Cardiac muscle cell (in vitro differentiated cells and primary cell): ENCODE data around the gene CDT1. TPM values are rescaled to one million over a fixed set of nuclear protein-coding genes. Genes with fewer than 3 reads are reported as not detected.
"Not testable (repeated sequence)": the region's sequence is repeated elsewhere in the genome, so short reads cannot be mapped to it uniquely, and the experiment has no call there.

Experiments
- DNase-seq, 2 donors: peaks; one replicate each; pipeline versions ENCODE4 v3.0.0 to v3.0.0-alpha.2; 2010 to 2017; ENCODE audit warnings: low read depth in 1 of 2, low spot score in 1 of 2
- H3K27ac ChIP-seq: fragments of 200-600 bp; sonication (generic); 2 replicates; pipeline ENCODE4 v1.5.1; 2016
- H3K27me3 ChIP-seq: fragments of 200-600 bp; sonication (generic); 2 replicates; pipeline ENCODE4 v1.6.0; 2016; ENCODE audit warnings: control low read depth
- H3K36me3 ChIP-seq: fragments of 200-600 bp; sonication (generic); 2 replicates; pipeline ENCODE4 v1.5.1; 2016; ENCODE audit warnings: control low read depth
- H3K4me1 ChIP-seq: fragments of 200-600 bp; sonication (generic); 2 replicates; pipeline ENCODE4 v1.8.1; 2017; ENCODE audit warnings: low read depth, mild to moderate bottlenecking, mixed run types
- H3K4me3 ChIP-seq: fragments of 200-600 bp; sonication (generic); 2 replicates; pipeline ENCODE4 v1.5.1; 2016; ENCODE audit warnings: mild to moderate bottlenecking
- H3K9me3 ChIP-seq: fragments of 200-600 bp; sonication (generic); 2 replicates; pipeline ENCODE4 v1.5.1; 2017; ENCODE audit warnings: low read depth, mild to moderate bottlenecking, control low read depth
- CTCF ChIP-seq: IDR thresholded peaks from 2 replicates; pipeline ENCODE4 v1.5.1; 2012; ENCODE audit warnings: low read depth, mild to moderate bottlenecking, low read length
- polyA plus RNA-seq: library from polyadenylated mRNA; unstranded; fragments of >200 nt; fragmentation: Nextera tagmentation; extraction: Ambion mirVana; gene quantifications from 2 replicates; pipeline ENCODE4 v1.2.1, GENCODE V29; 2016
- total RNA-seq: library from RNA; depleted of rRNA; stranded (reverse); fragments of >200 nt; gene quantifications from 2 replicates; pipeline ENCODE4 v1.2.3, GENCODE V29; 2016

The CDT1 gene
- total and polyA plus RNA-seq, 2 experiments from 2014 or later, result 17.9 to 29.6 TPM

GRCh38 chr16:88821168-88821850 is 17.7 kb downstream of the CDT1 start:
- no peaks in the 10 kb centered on the region for H3K27me3 ChIP-seq
- H3K9me3 ChIP-seq, result no peaks in the 10 kb centered on the region
- no peaks in the 10 kb centered on the region for H3K4me1 ChIP-seq
- H3K27ac ChIP-seq, result no peak overlapping the region
- H3K4me3 ChIP-seq, result no peak overlapping the region
- no peak for TF ChIP-seq CTCF
- no peaks in the 10 kb centered on the region for H3K36me3 ChIP-seq
- DNase-seq, result no peak

- Histone ChIP-seq H3K4me3 (no peak overlapping the region), H3K36me3 (no peaks in the 10 kb centered on the region), H3K9me3 (no peaks in the 10 kb centered on the region), H3K27me3 (no peaks in the 10 kb centered on the region), H3K27ac (no peak overlapping the region), H3K4me1 (no peaks in the 10 kb centered on the region)
- no peak for TF ChIP-seq CTCF
- DNase-seq, result no peak
Measured at GRCh38 chr16:88822281-88823040, 18.9 kb downstream of the CDT1 start.

GRCh38 chr16:88823646-88824045 is 20.1 kb downstream of the CDT1 start:
- not testable (repeated sequence) for H3K36me3 ChIP-seq, H3K9me3 ChIP-seq, H3K4me3 ChIP-seq, H3K4me1 ChIP-seq, H3K27ac ChIP-seq, H3K27me3 ChIP-seq, DNase-seq

GRCh38 chr16:88824256-88825077 is 20.9 kb downstream of the CDT1 start:
- H3K36me3 ChIP-seq, result no peaks in the 10 kb centered on the region
- no peak for TF ChIP-seq CTCF

GRCh38 chr16:88825146-88825545 is 21.6 kb downstream of the CDT1 start:
- Histone ChIP-seq H3K27ac (no peak overlapping the region), H3K4me1 (no peaks in the 10 kb centered on the region), H3K36me3 (no peaks in the 10 kb centered on the region), H3K4me3 (no peak overlapping the region), H3K9me3 (no peaks in the 10 kb centered on the region), H3K27me3 (no peaks in the 10 kb centered on the region)
- no peak for DNase-seq
- no peak for TF ChIP-seq CTCF

More at GRCh38 chr16:88824256-88825077, 20.9 kb downstream of the CDT1 start:
- H3K4me1 ChIP-seq, result no peaks in the 10 kb centered on the region
- no peak overlapping the region for H3K27ac ChIP-seq
- H3K4me3 ChIP-seq, result no peak overlapping the region
- no peaks in the 10 kb centered on the region for H3K27me3 ChIP-seq
- no peaks in the 10 kb centered on the region for H3K9me3 ChIP-seq
- peak in 1 of 2 donors; percentile 38 for DNase-seq
